CD4-positive, alpha-beta T cell (primary cell): ENCODE results near the gene UBXN7. TPM values are rescaled to one million over a fixed set of nuclear protein-coding genes. Genes with fewer than 3 reads are reported as not detected.
"Not testable (repeated sequence)": the region's sequence is repeated elsewhere in the genome, so short reads cannot be mapped to it uniquely, and the experiment has no call there.

Experiments used
- ATAC-seq: fragments of 200-7000 bp; cut with Tn5 transposase; one replicate; pipeline ENCODE4 v1.10.0; 2022; ENCODE audit warnings: mild to moderate bottlenecking; ENCODE audit not compliant: poor library complexity
- CTCF ChIA-PET: fragments of 350-600 bp; sonication (Branson Sonifier 250); formaldehyde crosslinking; loops from one replicate; lab custom pipeline; 2021; ENCODE audit warnings: antibody characterized with exemption, inconsistent platforms; lab: Charles Lee
- POLR2A ChIA-PET: fragments of 350-600 bp; sonication (Branson Sonifier 250); formaldehyde crosslinking; loops from one replicate; lab custom pipeline; 2021; ENCODE audit warnings: antibody characterized with exemption, inconsistent platforms; lab: Charles Lee
- DNase-seq, 14 experiments: peaks; one replicate each; pipeline ENCODE4 v3.0.0-alpha.2; 2013 to 2020; ENCODE audit warnings: mixed read lengths in 2 of 14
- H3K27ac ChIP-seq, 2 donors: one replicate each; pipeline versions ENCODE4 v1.5.1 to v1.7.0; 2013; ENCODE audit warnings: low read length in 2 of 2, low read depth in 1 of 2, mild to moderate bottlenecking in 1 of 2
- H3K27me3 ChIP-seq, 2 experiments: 1 replicate in 1 of 2; 2 replicates in 1 of 2; pipeline versions ENCODE4 v1.6.1 to v1.7.0; 2013; ENCODE audit warnings: low read length in 2 of 2, control low read depth in 1 of 2, mild to moderate bottlenecking in 1 of 2, moderate library complexity in 1 of 2; ENCODE audit not compliant: insufficient read depth in 2 of 2, control insufficient read depth in 1 of 2
- H3K36me3 ChIP-seq: one replicate; pipeline ENCODE4 v1.6.1; 2013; ENCODE audit warnings: low read length, control low read depth; ENCODE audit not compliant: insufficient read depth
- H3K4me1 ChIP-seq: one replicate; pipeline ENCODE4 v1.6.1; 2013; ENCODE audit warnings: low read length, control low read depth; ENCODE audit not compliant: insufficient read depth
- H3K4me3 ChIP-seq: one replicate; pipeline ENCODE4 v1.5.1; 2013; ENCODE audit warnings: mild to moderate bottlenecking, low read length, moderate library complexity
- H3K9me3 ChIP-seq, 2 experiments: 1 replicate in 1 of 2; 2 replicates in 1 of 2; pipeline versions ENCODE4 v1.6.1 to v1.7.0; 2013; ENCODE audit warnings: low read length in 2 of 2, mild to moderate bottlenecking in 2 of 2, control low read depth in 1 of 2, moderate library complexity in 1 of 2; ENCODE audit not compliant: control insufficient read depth in 1 of 2, insufficient read depth in 1 of 2
- H3K27ac Mint-ChIP-seq: one replicate; pipeline ENCODE4 v1.8.0; 2020; ENCODE audit warnings: mixed read lengths
- H3K27me3 Mint-ChIP-seq: one replicate; pipeline ENCODE4 v1.8.0; 2021; ENCODE audit warnings: mixed read lengths
- H3K36me3 Mint-ChIP-seq: one replicate; pipeline ENCODE4 v1.8.0; 2021; ENCODE audit warnings: low read depth, mixed read lengths
- H3K4me1 Mint-ChIP-seq: one replicate; pipeline ENCODE4 v1.8.0; 2021; ENCODE audit warnings: low read depth, mixed read lengths
- H3K4me3 Mint-ChIP-seq: one replicate; pipeline ENCODE4 v1.8.0; 2020; ENCODE audit warnings: mild to moderate bottlenecking, mixed read lengths
- H3K9me3 Mint-ChIP-seq: one replicate; pipeline ENCODE4 v1.8.0; 2020; ENCODE audit warnings: mixed read lengths
- CTCF ChIP-seq: fragments of 200-600 bp; IDR thresholded peaks from one replicate; pipeline ENCODE4 v1.8.0; 2022; ENCODE audit warnings: antibody characterized with exemption, mild to moderate bottlenecking
- intact Hi-C, 2 experiments: fragments of 100-400 bp; cut with DNase I in 1 of 2; cut with micrococcal nuclease in 1 of 2; formaldehyde crosslinking; loops; one replicate each; pipeline versions ENCODE4 v1.15.1 to v1.9.0; 2023 to 2025; cut with DNase I, micrococcal nuclease
- total RNA-seq, 174 experiments: library from RNA in 2 of 174; stranded (reverse) in 2 of 174; gene quantifications; one replicate each; pipeline ENCODE4 v1.2.3 and lab custom pipeline; 2021 to 2026

UBXN7 gene
- total RNA-seq, 2 experiments from 2014 or later, result 75.3 to 83.6 TPM

GRCh38 chr3:196344663-196345062 lies 87.6 kb downstream of the UBXN7 start:
- H3K36me3 Mint-ChIP-seq, result peaks cover 28% of the 10 kb centered on the region
- Histone ChIP-seq H3K27ac (no peak overlapping the region), H3K27me3 (no peaks in the 10 kb centered on the region), H3K4me1 (no peaks in the 10 kb centered on the region), H3K4me3 (no peak overlapping the region), H3K9me3 (no peaks in the 10 kb centered on the region), H3K36me3 (peaks cover 6% of the 10 kb centered on the region)
- TF ChIP-seq CTCF, result no peak
- H3K4me3 Mint-ChIP-seq, result no peak overlapping the region
- ATAC-seq (no peak), DNase-seq (peak in 1 of 14 experiments; percentile 8)
- no peaks in the 10 kb centered on the region for H3K27me3 Mint-ChIP-seq
- no peaks in the 10 kb centered on the region for H3K4me1 Mint-ChIP-seq
- H3K9me3 Mint-ChIP-seq, result no peaks in the 10 kb centered on the region
- no peak overlapping the region for H3K27ac Mint-ChIP-seq
- ChIA-PET CTCF (no interaction called here), POLR2A (no interaction called here)
- intact Hi-C loops, result no loop called here

GRCh38 chr3:196343917-196344316 lies 88.3 kb downstream of the UBXN7 start:
- H3K27ac ChIP-seq, ATAC-seq, CTCF ChIA-PET, DNase-seq, H3K4me3 ChIP-seq, H3K4me1 Mint-ChIP-seq, H3K4me1 ChIP-seq, intact Hi-C loops, H3K27me3 Mint-ChIP-seq, H3K9me3 ChIP-seq, H3K27ac Mint-ChIP-seq, POLR2A ChIA-PET, H3K4me3 Mint-ChIP-seq, H3K27me3 ChIP-seq, H3K36me3 ChIP-seq, H3K9me3 Mint-ChIP-seq: not testable (repeated sequence)
- peaks cover 20% of the 10 kb centered on the region for H3K36me3 Mint-ChIP-seq

- no peak overlapping the region for H3K4me3 ChIP-seq
- CTCF ChIA-PET, result interaction anchor here (0.8 kb wide), 1 partner anchor 23 kb away, joined by 3 read pairs; the partner anchor contains the start of gene DYNLT2B
- H3K4me3 Mint-ChIP-seq, result no peak overlapping the region
- H3K4me1 Mint-ChIP-seq, result no peaks in the 10 kb centered on the region
- peaks cover 7% of the 10 kb centered on the region for H3K36me3 Mint-ChIP-seq
- no peaks in the 10 kb centered on the region for H3K27me3 ChIP-seq
- no peak for TF ChIP-seq CTCF
- peaks cover 4% of the 10 kb centered on the region for H3K4me1 ChIP-seq
- H3K27ac ChIP-seq, result no peak overlapping the region
- H3K27me3 Mint-ChIP-seq, result no peaks in the 10 kb centered on the region
- H3K9me3 Mint-ChIP-seq, result no peaks in the 10 kb centered on the region
- no peak for ATAC-seq
- H3K27ac Mint-ChIP-seq, result no peak overlapping the region
- H3K9me3 ChIP-seq, result peaks cover 0 to 3% of the 10 kb centered on the region in 2 experiments
- H3K36me3 ChIP-seq, result no peaks in the 10 kb centered on the region
- intact Hi-C loops, result no loop called here
- peak in 2 of 14 experiments; percentile 35 to 47 for DNase-seq
- POLR2A ChIA-PET, result no interaction called here
Observed at GRCh38 chr3:196341137-196341536, 91.1 kb downstream of the UBXN7 start.

GRCh38 chr3:196340466-196340865 lies 91.8 kb downstream of the UBXN7 start:
- peaks cover 0 to 3% of the 10 kb centered on the region in 2 experiments for H3K9me3 ChIP-seq
- H3K4me1 ChIP-seq, result peaks cover 4% of the 10 kb centered on the region
- POLR2A ChIA-PET, result no interaction called here
- intact Hi-C loops, result no loop called here
- CTCF ChIA-PET, result interaction anchor here (0.8 kb wide), 1 partner anchor 22 kb away, joined by 3 read pairs; the partner anchor contains the start of gene DYNLT2B
- Mint-ChIP-seq H3K27me3 (no peaks in the 10 kb centered on the region), H3K4me3 (no peak overlapping the region), H3K9me3 (no peaks in the 10 kb centered on the region), H3K36me3 (peaks cover 1% of the 10 kb centered on the region), H3K4me1 (no peaks in the 10 kb centered on the region), H3K27ac (no peak overlapping the region)
- DNase-seq (no peak), ATAC-seq (no peak)
- no peaks in the 10 kb centered on the region for H3K36me3 ChIP-seq
- H3K4me3 ChIP-seq, result no peak overlapping the region
- no peak overlapping the region for H3K27ac ChIP-seq
- H3K27me3 ChIP-seq, result no peaks in the 10 kb centered on the region
- TF ChIP-seq CTCF, result no peak
